Ishikawa (cell line): Measurements from ENCODE around the gene DYNC1I1.

ENCODE experiments used
- CEBPB ChIP-seq: IDR thresholded peaks from 2 replicates; pipeline ENCODE4 v1.6.1; 2012
- CREB1 ChIP-seq: IDR thresholded peaks from 2 replicates; pipeline ENCODE4 v1.6.1; 2012; ENCODE audit warnings: low read depth
- EGR1 ChIP-seq: IDR thresholded peaks from 2 replicates; pipeline ENCODE4 v1.6.1; 2012
- EP300 ChIP-seq: IDR thresholded peaks from 2 replicates; pipeline ENCODE4 v1.6.1; 2012; ENCODE audit warnings: borderline replicate concordance
- FOXM1 ChIP-seq: IDR thresholded peaks from 2 replicates; pipeline ENCODE4 v1.6.1; 2012; ENCODE audit warnings: low read depth, borderline replicate concordance
- NFIC ChIP-seq: IDR thresholded peaks from 2 replicates; pipeline ENCODE4 v1.6.1; 2012
- RAD21 ChIP-seq: IDR thresholded peaks from 2 replicates; pipeline ENCODE4 v1.6.1; 2012; ENCODE audit warnings: low read depth
- TAF1 ChIP-seq: IDR thresholded peaks from 2 replicates; pipeline ENCODE4 v1.6.1; 2012; ENCODE audit warnings: low read depth, mild to moderate bottlenecking
- TCF12 ChIP-seq: IDR thresholded peaks from 2 replicates; pipeline ENCODE4 v1.6.1; 2012; ENCODE audit warnings: low read depth
- TEAD4 ChIP-seq: IDR thresholded peaks from 2 replicates; pipeline ENCODE4 v1.6.1; 2012
- YY1 ChIP-seq: IDR thresholded peaks from 2 replicates; pipeline ENCODE4 v1.6.1; 2012; ENCODE audit warnings: low read depth
- ZBTB7A ChIP-seq: IDR thresholded peaks from 2 replicates; pipeline ENCODE4 v1.6.1; 2012; ENCODE audit warnings: low read depth
- TF ChIP-seq, protein P1 (sequence below): IDR thresholded peaks from 2 replicates; pipeline ENCODE4 v1.6.1; 2012
- TF ChIP-seq, protein P2 (sequence below): IDR thresholded peaks from 2 replicates; pipeline ENCODE4 v1.6.1; 2012; ENCODE audit warnings: low read depth, mild to moderate bottlenecking
- TF ChIP-seq, protein P3 (sequence below): IDR thresholded peaks from 2 replicates; pipeline ENCODE4 v1.6.1; 2012

Gene DYNC1I1

DNA sequence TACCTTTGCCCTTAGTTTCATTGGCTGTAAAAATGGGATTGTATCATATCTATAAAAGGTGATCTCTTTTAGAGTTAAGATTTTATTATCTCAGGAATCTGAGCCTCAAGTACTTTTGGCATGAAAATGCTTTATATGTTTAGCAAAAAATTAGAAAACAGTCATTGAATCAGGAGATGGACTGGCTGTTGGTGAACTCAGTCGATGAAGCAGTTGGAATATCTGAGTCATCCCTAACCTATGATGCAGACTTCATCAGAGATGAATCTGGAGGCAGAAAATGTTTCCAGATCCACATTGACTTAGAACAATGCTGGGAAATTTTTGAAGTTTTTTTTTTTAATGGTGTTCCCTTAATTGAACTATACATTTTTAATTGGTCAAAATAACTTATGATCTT lies 321.1 kb downstream of the DYNC1I1 start:
- TF ChIP-seq CEBPB = no peak

DNA sequence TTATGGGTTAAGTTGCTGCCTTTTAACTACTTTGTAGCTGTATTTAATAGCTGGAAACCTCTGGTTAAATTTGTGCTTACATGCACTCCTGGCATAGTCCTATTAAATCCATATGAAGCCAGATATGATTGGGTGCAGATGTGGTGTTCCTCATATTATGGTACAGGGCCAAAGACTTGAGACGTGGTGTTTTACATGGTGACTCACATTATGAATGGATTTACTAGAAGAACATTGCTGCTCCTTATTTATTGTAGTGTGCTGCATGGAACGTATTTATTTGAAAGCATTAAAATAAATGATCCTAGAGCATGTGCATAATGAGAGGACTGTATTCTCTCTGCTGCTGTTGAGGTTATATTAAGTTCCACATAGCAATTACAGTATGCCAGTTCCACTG lies 325.5 kb downstream of the DYNC1I1 start:
- TF ChIP-seq TAF1 = no peak
- TF ChIP-seq EGR1 = no peak
- TF ChIP-seq RAD21 = no peak
- TF ChIP-seq EP300 = no peak
- TF ChIP-seq, protein P1, sequence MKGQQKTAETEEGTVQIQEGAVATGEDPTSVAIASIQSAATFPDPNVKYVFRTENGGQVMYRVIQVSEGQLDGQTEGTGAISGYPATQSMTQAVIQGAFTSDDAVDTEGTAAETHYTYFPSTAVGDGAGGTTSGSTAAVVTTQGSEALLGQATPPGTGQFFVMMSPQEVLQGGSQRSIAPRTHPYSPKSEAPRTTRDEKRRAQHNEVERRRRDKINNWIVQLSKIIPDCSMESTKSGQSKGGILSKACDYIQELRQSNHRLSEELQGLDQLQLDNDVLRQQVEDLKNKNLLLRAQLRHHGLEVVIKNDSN = no peak
- TF ChIP-seq, protein P2, sequence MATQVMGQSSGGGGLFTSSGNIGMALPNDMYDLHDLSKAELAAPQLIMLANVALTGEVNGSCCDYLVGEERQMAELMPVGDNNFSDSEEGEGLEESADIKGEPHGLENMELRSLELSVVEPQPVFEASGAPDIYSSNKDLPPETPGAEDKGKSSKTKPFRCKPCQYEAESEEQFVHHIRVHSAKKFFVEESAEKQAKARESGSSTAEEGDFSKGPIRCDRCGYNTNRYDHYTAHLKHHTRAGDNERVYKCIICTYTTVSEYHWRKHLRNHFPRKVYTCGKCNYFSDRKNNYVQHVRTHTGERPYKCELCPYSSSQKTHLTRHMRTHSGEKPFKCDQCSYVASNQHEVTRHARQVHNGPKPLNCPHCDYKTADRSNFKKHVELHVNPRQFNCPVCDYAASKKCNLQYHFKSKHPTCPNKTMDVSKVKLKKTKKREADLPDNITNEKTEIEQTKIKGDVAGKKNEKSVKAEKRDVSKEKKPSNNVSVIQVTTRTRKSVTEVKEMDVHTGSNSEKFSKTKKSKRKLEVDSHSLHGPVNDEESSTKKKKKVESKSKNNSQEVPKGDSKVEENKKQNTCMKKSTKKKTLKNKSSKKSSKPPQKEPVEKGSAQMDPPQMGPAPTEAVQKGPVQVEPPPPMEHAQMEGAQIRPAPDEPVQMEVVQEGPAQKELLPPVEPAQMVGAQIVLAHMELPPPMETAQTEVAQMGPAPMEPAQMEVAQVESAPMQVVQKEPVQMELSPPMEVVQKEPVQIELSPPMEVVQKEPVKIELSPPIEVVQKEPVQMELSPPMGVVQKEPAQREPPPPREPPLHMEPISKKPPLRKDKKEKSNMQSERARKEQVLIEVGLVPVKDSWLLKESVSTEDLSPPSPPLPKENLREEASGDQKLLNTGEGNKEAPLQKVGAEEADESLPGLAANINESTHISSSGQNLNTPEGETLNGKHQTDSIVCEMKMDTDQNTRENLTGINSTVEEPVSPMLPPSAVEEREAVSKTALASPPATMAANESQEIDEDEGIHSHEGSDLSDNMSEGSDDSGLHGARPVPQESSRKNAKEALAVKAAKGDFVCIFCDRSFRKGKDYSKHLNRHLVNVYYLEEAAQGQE = no peak
- no peak for TF ChIP-seq TCF12
- TF ChIP-seq ZBTB7A = no peak
- TF ChIP-seq NFIC = no peak
- TF ChIP-seq CEBPB = no peak
- no peak for TF ChIP-seq TEAD4
- TF ChIP-seq FOXM1 = no peak
- no peak for TF ChIP-seq YY1

DNA sequence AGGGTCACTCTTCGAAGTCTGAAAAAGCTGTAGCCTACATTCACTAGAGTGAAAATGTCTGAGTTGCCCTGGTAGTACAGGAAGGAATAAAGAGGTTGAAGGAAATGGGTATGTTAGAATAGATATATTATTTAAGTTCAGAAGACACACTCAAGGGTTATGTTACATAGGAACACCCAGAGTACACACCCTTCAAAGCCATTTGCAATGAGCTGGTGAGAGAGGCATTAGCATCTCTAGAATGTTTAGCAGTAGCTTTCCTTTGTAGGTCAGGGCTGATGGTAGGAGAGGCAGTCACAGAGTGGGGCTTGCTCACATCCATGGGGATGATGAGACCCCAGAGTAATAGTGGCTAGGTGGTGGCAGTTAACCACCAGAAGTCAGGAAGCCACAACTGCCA lies 328.4 kb downstream of the DYNC1I1 start:
- TF ChIP-seq TEAD4 = no peak
- TF ChIP-seq, protein P2 = no peak
- TF ChIP-seq NFIC = no peak
- no peak for TF ChIP-seq EP300
- no peak for TF ChIP-seq TCF12
- TF ChIP-seq YY1 = no peak
- TF ChIP-seq CEBPB = no peak
- TF ChIP-seq, protein P1 = no peak
- TF ChIP-seq ZBTB7A = no peak
- no peak for TF ChIP-seq CREB1
- no peak for TF ChIP-seq EGR1
- TF ChIP-seq, protein P3, sequence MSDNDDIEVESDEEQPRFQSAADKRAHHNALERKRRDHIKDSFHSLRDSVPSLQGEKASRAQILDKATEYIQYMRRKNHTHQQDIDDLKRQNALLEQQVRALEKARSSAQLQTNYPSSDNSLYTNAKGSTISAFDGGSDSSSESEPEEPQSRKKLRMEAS = no peak
- no peak for TF ChIP-seq RAD21
- TF ChIP-seq FOXM1 = no peak
- no peak for TF ChIP-seq TAF1

DNA sequence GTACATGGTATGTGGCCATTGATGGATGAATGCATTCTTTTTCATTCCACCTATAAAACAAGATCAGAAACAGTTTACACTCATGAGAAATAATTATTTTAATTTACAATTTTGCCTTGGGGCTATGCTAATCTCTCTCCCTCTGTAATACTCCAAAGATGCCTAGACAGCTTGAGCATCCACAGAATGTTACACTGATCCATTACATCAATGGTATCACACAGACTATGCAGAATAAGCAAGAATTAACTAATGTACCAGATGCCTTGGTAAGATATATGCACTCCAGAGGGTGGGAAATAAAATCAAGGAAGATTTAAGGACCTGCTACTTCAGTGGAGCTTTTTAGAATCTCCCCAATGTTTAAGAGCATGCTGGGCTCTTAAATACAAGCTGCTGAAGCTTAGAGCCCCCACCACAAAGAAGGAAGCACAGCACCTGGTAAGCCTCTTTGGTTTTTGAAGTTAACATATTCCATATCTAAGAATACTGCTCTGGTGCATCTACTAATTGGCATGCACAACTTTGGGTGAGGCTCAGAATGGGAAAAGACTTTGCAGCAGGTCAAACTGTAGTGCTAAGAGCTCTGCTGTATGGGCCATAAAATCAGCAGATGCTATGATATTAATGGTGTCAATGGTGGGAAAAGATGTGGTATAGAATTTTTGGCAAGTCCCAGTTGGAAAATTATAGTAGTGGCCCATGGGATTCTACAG lies 329.9 kb downstream of the DYNC1I1 start:
- TF ChIP-seq YY1 (no peak), NFIC (no peak), TAF1 (no peak), EP300 (no peak), FOXM1 (no peak), CEBPB (no peak), TCF12 (no peak), CREB1 (no peak), ZBTB7A (no peak), EGR1 (no peak), TEAD4 (no peak), RAD21 (no peak)
- TF ChIP-seq, protein P3 = no peak
- TF ChIP-seq, protein P1 = no peak
- TF ChIP-seq, protein P2 = no peak
